Choroid plexus epithelial cell (primary cell): Measurements from ENCODE around the gene UNC45A.
"Not testable (repeated sequence)": the region's sequence is repeated elsewhere in the genome, so short reads cannot be mapped to it uniquely, and the experiment has no call there.

Experiments used
- DNase-seq: peaks from one replicate; pipeline ENCODE4 v3.0.0-alpha.2; 2010; ENCODE audit warnings: low read depth
- H3K4me3 ChIP-seq: 2 replicates; pipeline ENCODE4 v1.5.1; 2011; ENCODE audit warnings: low read depth, mild to moderate bottlenecking, control low read depth, low read length, moderate library complexity
- TF ChIP-seq, protein P1 (sequence below): conservative IDR thresholded peaks from 2 replicates; pipeline ENCODE4 v1.5.1; 2011; ENCODE audit warnings: low read depth, mild to moderate bottlenecking, control low read depth, inconsistent platforms, low read length, moderate library complexity

Gene UNC45A

DNA sequence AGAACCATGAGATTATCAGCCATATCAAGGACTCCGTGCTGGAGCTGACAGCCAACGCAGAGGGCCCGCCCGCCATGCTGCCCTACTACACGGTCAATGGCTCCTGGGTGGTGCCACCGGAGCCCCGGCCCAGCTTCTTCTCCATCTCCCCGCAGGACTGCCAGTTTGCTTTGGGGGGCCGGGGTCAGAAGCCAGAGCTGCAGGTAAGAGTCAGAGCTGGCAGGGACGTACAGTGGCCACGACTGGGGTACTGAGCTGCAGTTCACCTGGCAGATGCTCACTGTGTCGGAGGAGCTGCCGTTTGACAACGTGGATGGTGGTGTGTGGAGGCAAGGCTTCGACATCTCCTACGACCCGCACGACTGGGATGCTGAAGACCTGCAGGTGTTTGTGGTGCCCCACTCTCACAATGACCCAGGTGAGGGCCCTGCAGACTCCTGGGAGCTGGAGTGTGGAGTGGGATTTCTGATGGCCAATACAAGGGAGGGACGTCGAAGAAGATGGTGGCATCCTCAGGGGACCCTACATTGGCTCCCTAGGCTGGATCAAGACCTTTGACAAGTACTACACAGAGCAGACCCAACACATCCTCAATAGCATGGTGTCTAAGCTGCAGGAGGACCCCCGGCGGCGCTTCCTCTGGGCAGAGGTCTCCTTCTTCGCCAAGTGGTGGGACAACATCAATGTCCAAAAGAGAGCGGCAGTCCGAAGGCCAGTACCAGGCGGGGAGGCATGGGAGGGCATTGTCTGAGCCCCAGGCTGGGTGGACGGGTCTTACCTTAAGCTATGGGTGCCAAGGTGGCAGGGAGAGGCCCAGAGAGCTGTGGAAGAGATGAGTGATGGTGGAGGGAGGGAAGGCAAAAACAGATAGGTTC is 29.5 kb upstream of the UNC45A start:
- DNase-seq, result no peak
- no peak overlapping the region for H3K4me3 ChIP-seq

GRCh38 chr15:90906181-90906849 is 28.8 kb upstream of the UNC45A start:
- no peak overlapping the region for H3K4me3 ChIP-seq
- no peak for DNase-seq
- TF ChIP-seq, protein P1, sequence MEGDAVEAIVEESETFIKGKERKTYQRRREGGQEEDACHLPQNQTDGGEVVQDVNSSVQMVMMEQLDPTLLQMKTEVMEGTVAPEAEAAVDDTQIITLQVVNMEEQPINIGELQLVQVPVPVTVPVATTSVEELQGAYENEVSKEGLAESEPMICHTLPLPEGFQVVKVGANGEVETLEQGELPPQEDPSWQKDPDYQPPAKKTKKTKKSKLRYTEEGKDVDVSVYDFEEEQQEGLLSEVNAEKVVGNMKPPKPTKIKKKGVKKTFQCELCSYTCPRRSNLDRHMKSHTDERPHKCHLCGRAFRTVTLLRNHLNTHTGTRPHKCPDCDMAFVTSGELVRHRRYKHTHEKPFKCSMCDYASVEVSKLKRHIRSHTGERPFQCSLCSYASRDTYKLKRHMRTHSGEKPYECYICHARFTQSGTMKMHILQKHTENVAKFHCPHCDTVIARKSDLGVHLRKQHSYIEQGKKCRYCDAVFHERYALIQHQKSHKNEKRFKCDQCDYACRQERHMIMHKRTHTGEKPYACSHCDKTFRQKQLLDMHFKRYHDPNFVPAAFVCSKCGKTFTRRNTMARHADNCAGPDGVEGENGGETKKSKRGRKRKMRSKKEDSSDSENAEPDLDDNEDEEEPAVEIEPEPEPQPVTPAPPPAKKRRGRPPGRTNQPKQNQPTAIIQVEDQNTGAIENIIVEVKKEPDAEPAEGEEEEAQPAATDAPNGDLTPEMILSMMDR, result no peak

More for the DNA sequence above, 29.5 kb upstream of the UNC45A start:
- TF ChIP-seq, protein P1, result no peak

- TF ChIP-seq, protein P1, result no peak
- no peak overlapping the region for H3K4me3 ChIP-seq
- no peak for DNase-seq
Measured at GRCh38 chr15:90907051-90907660, 27.9 kb upstream of the UNC45A start.

GRCh38 chr15:90907838-90908507 is 27.1 kb upstream of the UNC45A start:
- TF ChIP-seq, protein P1, result no peak
- DNase-seq, result no peak
- H3K4me3 ChIP-seq, result no peak overlapping the region

DNA sequence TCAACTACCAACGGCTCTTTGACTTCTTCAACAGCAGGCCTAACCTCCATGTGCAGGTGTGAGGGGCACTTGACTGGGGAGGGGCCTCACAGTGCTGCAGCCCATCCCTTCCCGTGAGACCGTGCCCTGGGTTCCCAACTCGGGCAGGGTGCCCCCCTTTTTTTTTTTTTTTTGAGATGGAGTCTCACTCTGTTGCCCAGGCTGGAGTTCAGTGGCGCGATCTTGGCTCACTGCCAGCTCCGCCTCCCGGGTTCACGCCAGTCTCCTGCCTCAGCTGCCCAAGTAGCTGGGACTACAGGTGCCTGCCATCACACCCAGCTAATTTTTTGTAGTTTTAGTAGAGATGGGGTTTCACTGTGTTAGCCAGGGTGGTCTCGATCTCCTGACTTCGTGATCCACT is 25.6 kb upstream of the UNC45A start:
- H3K4me3 ChIP-seq, DNase-seq: not testable (repeated sequence)

- no peak for DNase-seq
- TF ChIP-seq, protein P1, result no peak
- no peak overlapping the region for H3K4me3 ChIP-seq
Measured at GRCh38 chr15:90909976-90910375, 25.1 kb upstream of the UNC45A start.
